H9 (cell line): ENCODE measurements around the gene CBX8. TPM values are rescaled to one million over a fixed set of nuclear protein-coding genes. Genes with fewer than 3 reads are reported as not detected.

Source experiments
- DNase-seq: peaks from one replicate; pipeline ENCODE4 v3.0.0-alpha.2; 2017
- H2AFZ ChIP-seq: one replicate; pipeline ENCODE4 v1.6.1; 2013; ENCODE audit warnings: mild to moderate bottlenecking, low read length, control low read depth, moderate library complexity
- H2AK5ac ChIP-seq: 2 replicates; pipeline ENCODE4 v1.6.1; 2013; ENCODE audit warnings: low read length, control low read depth, mixed read lengths; ENCODE audit not compliant: insufficient read length
- H2BK120ac ChIP-seq: one replicate; pipeline ENCODE4 v1.6.1; 2013; ENCODE audit warnings: low read depth, mild to moderate bottlenecking, low read length, control low read depth, inconsistent platforms; ENCODE audit not compliant: poor library complexity, severe bottlenecking
- H2BK12ac ChIP-seq: 2 replicates; pipeline ENCODE4 v1.6.1; 2013; ENCODE audit warnings: low read length, control low read depth, mixed read lengths, low read depth; ENCODE audit not compliant: insufficient read length
- H2BK15ac ChIP-seq: 2 replicates; pipeline ENCODE4 v1.6.1; 2013; ENCODE audit warnings: low read depth, low read length, control low read depth
- H2BK20ac ChIP-seq: one replicate; pipeline ENCODE4 v1.6.1; 2013; ENCODE audit warnings: low read depth, mild to moderate bottlenecking, low read length, control low read depth, inconsistent platforms; ENCODE audit not compliant: poor library complexity, severe bottlenecking
- H2BK5ac ChIP-seq: 2 replicates; pipeline ENCODE4 v1.6.1; 2013; ENCODE audit warnings: low read length, control low read depth, mixed read lengths; ENCODE audit not compliant: insufficient read length
- H3K14ac ChIP-seq: 2 replicates; pipeline ENCODE4 v1.6.1; 2013; ENCODE audit warnings: low read length, control low read depth; ENCODE audit not compliant: insufficient read depth
- H3K18ac ChIP-seq: 2 replicates; pipeline ENCODE4 v1.6.1; 2013; ENCODE audit warnings: low read depth, mild to moderate bottlenecking, mixed read lengths, low read length, control low read depth; ENCODE audit not compliant: insufficient read length
- H3K23ac ChIP-seq: 2 replicates; pipeline ENCODE4 v1.6.1; 2013; ENCODE audit warnings: low read length, control low read depth, mixed read lengths, low read depth; ENCODE audit not compliant: insufficient read length
- H3K23me2 ChIP-seq: 2 replicates; pipeline ENCODE4 v1.6.1; 2013; ENCODE audit warnings: low read depth, mild to moderate bottlenecking, mixed read lengths, low read length, control low read depth; ENCODE audit not compliant: insufficient read length, poor library complexity, severe bottlenecking
- H3K27ac ChIP-seq: 2 replicates; pipeline ENCODE4 v1.5.1; 2013; ENCODE audit warnings: low read length, control low read depth, mixed read lengths, low read depth; ENCODE audit not compliant: insufficient read length
- H3K27me3 ChIP-seq: 2 replicates; pipeline ENCODE4 v1.6.1; 2013; ENCODE audit warnings: low read length, control low read depth, inconsistent platforms; ENCODE audit not compliant: insufficient read depth
- H3K4ac ChIP-seq: 2 replicates; pipeline ENCODE4 v1.6.1; 2013; ENCODE audit warnings: low read depth, mild to moderate bottlenecking, control low read depth, inconsistent platforms, low read length, moderate library complexity
- H3K4me1 ChIP-seq: 2 replicates; pipeline ENCODE4 v1.6.1; 2013; ENCODE audit warnings: low read length, control low read depth, inconsistent platforms; ENCODE audit not compliant: insufficient read depth
- H3K4me2 ChIP-seq: 2 replicates; pipeline ENCODE4 v1.6.1; 2013; ENCODE audit warnings: low read length, control low read depth, mixed read lengths; ENCODE audit not compliant: insufficient read length, insufficient read depth
- H3K56ac ChIP-seq: 2 replicates; pipeline ENCODE4 v1.6.1; 2013; ENCODE audit warnings: low read depth, mild to moderate bottlenecking, mixed read lengths, low read length, control low read depth; ENCODE audit not compliant: insufficient read length
- H3K79me1 ChIP-seq: 2 replicates; pipeline ENCODE4 v1.6.1; 2013; ENCODE audit warnings: low read depth, mild to moderate bottlenecking, moderate library complexity, low read length, control low read depth, inconsistent platforms; ENCODE audit not compliant: insufficient read depth, poor library complexity, severe bottlenecking
- H3K79me2 ChIP-seq: 2 replicates; pipeline ENCODE4 v1.6.1; 2013; ENCODE audit warnings: low read length, control low read depth, inconsistent platforms; ENCODE audit not compliant: insufficient read depth
- H3K9ac ChIP-seq: 2 replicates; pipeline ENCODE4 v1.6.1; 2013; ENCODE audit warnings: low read length, control low read depth, mixed read lengths; ENCODE audit not compliant: insufficient read length; ENCODE audit errors: extremely low read depth
- H3K9me3 ChIP-seq: one replicate; pipeline ENCODE4 v1.6.1; 2013; ENCODE audit warnings: low read depth, low read length, inconsistent platforms; ENCODE audit not compliant: control insufficient read depth
- H3T11ph ChIP-seq: one replicate; pipeline ENCODE4 v1.6.1; 2013; ENCODE audit warnings: mild to moderate bottlenecking, low read length, control low read depth, inconsistent platforms
- H4K20me1 ChIP-seq: one replicate; pipeline ENCODE4 v1.6.1; 2013; ENCODE audit not compliant: control insufficient read depth, insufficient read length, insufficient read depth
- H4K5ac ChIP-seq: 2 replicates; pipeline ENCODE4 v1.6.1; 2013; ENCODE audit warnings: low read depth, mild to moderate bottlenecking, mixed read lengths, low read length, control low read depth; ENCODE audit not compliant: insufficient read length
- H4K8ac ChIP-seq: replicated peaks from 2 replicates; pipeline ENCODE4 v1.6.1; 2013; ENCODE audit warnings: low read length, control low read depth, mixed read lengths, low read depth; ENCODE audit not compliant: insufficient read length
- H4K91ac ChIP-seq: 2 replicates; pipeline ENCODE4 v1.6.1; 2013; ENCODE audit warnings: low read depth, mild to moderate bottlenecking, moderate library complexity, mixed read lengths, low read length, control low read depth; ENCODE audit not compliant: insufficient read length
- H3K27ac Mint-ChIP-seq, 3 experiments: 2 replicates in 2 of 3; 3 replicates in 1 of 3; pipeline ENCODE4 v1.8.0; 2020 to 2021; ENCODE audit warnings: mixed read lengths in 3 of 3, mild to moderate bottlenecking in 1 of 3, moderate library complexity in 1 of 3
- H3K27me3 Mint-ChIP-seq: 2 replicates; pipeline ENCODE4 v1.8.0; 2021; ENCODE audit warnings: low read depth, mild to moderate bottlenecking, moderate library complexity, mixed read lengths
- H3K36me3 Mint-ChIP-seq, 3 experiments: 2 replicates in 2 of 3; 3 replicates in 1 of 3; pipeline ENCODE4 v1.8.0; 2020 to 2021; ENCODE audit warnings: low read depth in 3 of 3, mixed read lengths in 3 of 3; ENCODE audit not compliant: insufficient read depth in 1 of 3
- H3K4me1 Mint-ChIP-seq, 2 experiments: 2 replicates each; pipeline ENCODE4 v1.8.0; 2020; ENCODE audit warnings: mixed read lengths in 2 of 2
- H3K4me3 Mint-ChIP-seq, 2 experiments: 2 replicates in 1 of 2; 3 replicates in 1 of 2; pipeline ENCODE4 v1.8.0; 2020 to 2021; ENCODE audit warnings: mild to moderate bottlenecking in 2 of 2, mixed read lengths in 2 of 2, moderate library complexity in 1 of 2
- H3K9me3 Mint-ChIP-seq, 2 experiments: 2 replicates in 1 of 2; 3 replicates in 1 of 2; pipeline ENCODE4 v1.8.0; 2020; ENCODE audit warnings: mild to moderate bottlenecking in 2 of 2, mixed read lengths in 2 of 2, moderate library complexity in 1 of 2
- WGBS: extraction: QIAGEN DNeasy Blood & Tissue Kit; methylation state at CpG from one replicate; pipeline ENCODE4 v1.1.7; 2013; ENCODE audit warnings: missing lambda C conversion rate, low lambda C conversion rate, mixed read lengths; ENCODE audit not compliant: insufficient read length; ENCODE audit errors: extremely low coverage; 5-methylcytosine and 5-hydroxymethylcytosine counted together
- total RNA-seq: library from RNA; stranded (reverse); gene quantifications from 2 replicates; pipeline ENCODE4 v1.2.1, GENCODE V29; 2021
- TF ChIP-seq, protein P1 (sequence below): fragments of 200-600 bp; sonication (generic); conservative IDR thresholded peaks from 3 replicates; pipeline ENCODE4 v1.8.0; 2021; ENCODE audit warnings: antibody characterized with exemption, mild to moderate bottlenecking

CBX8 gene
- total RNA-seq, 1 experiment from 2014 or later: 1.2 TPM

DNA sequence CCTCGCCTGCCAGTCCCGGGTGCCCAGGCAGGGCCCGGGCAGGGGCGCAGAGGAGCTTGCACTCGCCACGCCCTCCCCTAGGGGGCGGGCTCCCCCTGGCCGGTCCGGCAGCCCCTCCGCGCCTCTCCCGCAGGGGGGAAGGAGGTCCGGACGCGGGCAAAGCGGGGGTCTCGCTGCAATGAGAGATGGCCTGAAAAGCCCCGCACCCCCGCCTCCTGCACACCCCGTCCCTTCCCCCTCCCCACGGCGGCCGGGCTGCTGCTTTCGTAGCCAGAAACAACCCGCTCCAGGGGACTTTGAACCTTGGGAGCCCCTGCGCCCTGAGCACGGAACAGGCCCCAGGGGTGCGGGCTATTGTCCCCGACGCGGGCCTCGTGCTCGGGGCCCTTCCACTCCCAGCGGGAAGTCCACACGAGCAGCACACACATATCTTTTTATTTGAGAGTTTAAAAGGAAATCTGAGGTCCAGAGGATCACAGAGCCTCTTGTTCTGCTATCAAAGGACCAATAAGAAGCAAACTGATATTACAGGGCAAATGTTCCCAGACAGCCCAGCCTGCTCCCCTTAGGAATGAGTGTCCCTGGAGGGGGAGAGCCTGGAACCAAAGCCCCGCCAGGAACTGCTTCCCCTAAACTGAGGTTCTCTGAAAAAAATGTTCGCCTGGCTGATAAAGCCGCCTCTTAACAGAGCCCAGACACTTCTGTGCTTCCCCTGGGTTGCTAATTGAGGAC, 48.2 kb upstream of the CBX8 start:
- H3K27me3 Mint-ChIP-seq: peaks cover 97% of the 10 kb centered on the region

More for the DNA sequence above, 48.2 kb upstream of the CBX8 start:
- H3K18ac ChIP-seq: no peak overlapping the region
- no peaks in the 10 kb centered on the region for H3K9me3 ChIP-seq
- no peak overlapping the region for H2BK12ac ChIP-seq
- no peak overlapping the region for H4K5ac ChIP-seq
- no peaks in the 10 kb centered on the region for H3K4me1 ChIP-seq
- H3T11ph ChIP-seq: no peak overlapping the region
- H3K9me3 Mint-ChIP-seq: peaks cover 2 to 3% of the 10 kb centered on the region in 2 experiments; a peak in 1 of 5 replicates
- H3K4me1 Mint-ChIP-seq: peaks cover 16 to 21% of the 10 kb centered on the region in 2 experiments; a peak in 3 of 4 replicates
- H3K23me2 ChIP-seq: peaks cover 18% of the 10 kb centered on the region
- no CpG with 5 or more reads among the region's 38 CpGs for WGBS
- no peak overlapping the region for H3K9ac ChIP-seq
- H3K4me2 ChIP-seq: no peak overlapping the region
- no peaks in the 10 kb centered on the region; a peak in 1 of 7 replicates for H3K36me3 Mint-ChIP-seq
- TF ChIP-seq, protein P1, sequence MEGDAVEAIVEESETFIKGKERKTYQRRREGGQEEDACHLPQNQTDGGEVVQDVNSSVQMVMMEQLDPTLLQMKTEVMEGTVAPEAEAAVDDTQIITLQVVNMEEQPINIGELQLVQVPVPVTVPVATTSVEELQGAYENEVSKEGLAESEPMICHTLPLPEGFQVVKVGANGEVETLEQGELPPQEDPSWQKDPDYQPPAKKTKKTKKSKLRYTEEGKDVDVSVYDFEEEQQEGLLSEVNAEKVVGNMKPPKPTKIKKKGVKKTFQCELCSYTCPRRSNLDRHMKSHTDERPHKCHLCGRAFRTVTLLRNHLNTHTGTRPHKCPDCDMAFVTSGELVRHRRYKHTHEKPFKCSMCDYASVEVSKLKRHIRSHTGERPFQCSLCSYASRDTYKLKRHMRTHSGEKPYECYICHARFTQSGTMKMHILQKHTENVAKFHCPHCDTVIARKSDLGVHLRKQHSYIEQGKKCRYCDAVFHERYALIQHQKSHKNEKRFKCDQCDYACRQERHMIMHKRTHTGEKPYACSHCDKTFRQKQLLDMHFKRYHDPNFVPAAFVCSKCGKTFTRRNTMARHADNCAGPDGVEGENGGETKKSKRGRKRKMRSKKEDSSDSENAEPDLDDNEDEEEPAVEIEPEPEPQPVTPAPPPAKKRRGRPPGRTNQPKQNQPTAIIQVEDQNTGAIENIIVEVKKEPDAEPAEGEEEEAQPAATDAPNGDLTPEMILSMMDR: peak; percentile 89
- H3K79me1 ChIP-seq: no peaks in the 10 kb centered on the region
- peak overlapping the region; percentile 25 to 73; a peak in 4 of 5 replicates for H3K4me3 Mint-ChIP-seq
- H3K14ac ChIP-seq: 0 out of 2 replicates have a peak overlapping the region, but pooled peaks have one; percentile 33
- no peak overlapping the region for H3K27ac Mint-ChIP-seq
- DNase-seq: peak; percentile 83
- no peak overlapping the region for H3K4ac ChIP-seq
- H3K79me2 ChIP-seq: no peaks in the 10 kb centered on the region
- no peak overlapping the region for H3K56ac ChIP-seq
- H2AFZ ChIP-seq: no peak overlapping the region
- H2BK5ac ChIP-seq: no peak overlapping the region
- no peak overlapping the region for H2BK20ac ChIP-seq
- H2BK15ac ChIP-seq: no peak overlapping the region
- no peak overlapping the region for H3K23ac ChIP-seq
- peaks cover 56% of the 10 kb centered on the region for H3K27me3 ChIP-seq
- H4K91ac ChIP-seq: no peak overlapping the region
- H3K27ac ChIP-seq: no peak overlapping the region
- H2AK5ac ChIP-seq: no peak overlapping the region
- H4K8ac ChIP-seq: no peak overlapping the region
- no peaks in the 10 kb centered on the region for H4K20me1 ChIP-seq
- no peak overlapping the region for H2BK120ac ChIP-seq
